ENCODE results near the gene COL25A1.
"Not testable (repeated sequence)": the region's sequence is repeated elsewhere in the genome, so short reads cannot be mapped to it uniquely, and the experiment has no call there.

The COL25A1 gene

DNA sequence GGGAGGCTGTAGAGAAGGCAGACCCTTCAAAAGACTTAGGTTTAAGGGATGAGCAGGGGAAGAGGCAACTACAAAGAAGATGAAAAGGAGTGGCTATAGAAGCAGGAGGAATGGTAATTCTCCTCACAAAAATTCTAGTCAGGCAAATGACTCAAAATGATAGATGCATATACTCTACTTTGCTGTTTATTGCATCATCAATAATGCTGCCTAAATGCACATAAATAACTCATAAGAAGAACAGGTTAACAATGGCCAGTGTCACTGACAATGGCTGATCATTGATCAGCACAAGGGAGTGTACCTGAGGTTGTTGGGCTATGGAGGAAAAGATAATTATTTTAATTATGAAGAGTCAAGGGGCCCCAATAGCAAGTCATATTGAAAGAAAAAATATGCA is 354.9 kb downstream of the COL25A1 start:
- FAIRE-seq = no peak

DNA sequence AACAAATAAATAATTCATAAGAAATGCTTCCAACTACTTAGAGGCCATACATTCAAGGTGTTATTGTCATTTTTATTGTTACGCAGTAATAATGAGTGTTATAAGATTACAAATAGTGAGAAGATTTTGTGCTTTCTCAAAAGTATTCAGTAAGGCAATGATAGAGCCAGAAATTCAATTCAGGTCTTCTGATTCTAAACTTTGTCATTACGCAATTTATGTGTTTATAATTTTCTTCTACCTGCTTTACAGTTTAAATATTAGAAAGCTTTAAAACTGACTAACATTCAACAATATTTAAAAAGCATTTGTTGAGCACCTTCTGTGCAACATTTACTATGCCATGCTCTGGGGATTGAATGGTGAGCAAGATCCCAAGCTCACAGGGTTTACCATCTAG is 356.2 kb downstream of the COL25A1 start:
- no peak for FAIRE-seq

DNA sequence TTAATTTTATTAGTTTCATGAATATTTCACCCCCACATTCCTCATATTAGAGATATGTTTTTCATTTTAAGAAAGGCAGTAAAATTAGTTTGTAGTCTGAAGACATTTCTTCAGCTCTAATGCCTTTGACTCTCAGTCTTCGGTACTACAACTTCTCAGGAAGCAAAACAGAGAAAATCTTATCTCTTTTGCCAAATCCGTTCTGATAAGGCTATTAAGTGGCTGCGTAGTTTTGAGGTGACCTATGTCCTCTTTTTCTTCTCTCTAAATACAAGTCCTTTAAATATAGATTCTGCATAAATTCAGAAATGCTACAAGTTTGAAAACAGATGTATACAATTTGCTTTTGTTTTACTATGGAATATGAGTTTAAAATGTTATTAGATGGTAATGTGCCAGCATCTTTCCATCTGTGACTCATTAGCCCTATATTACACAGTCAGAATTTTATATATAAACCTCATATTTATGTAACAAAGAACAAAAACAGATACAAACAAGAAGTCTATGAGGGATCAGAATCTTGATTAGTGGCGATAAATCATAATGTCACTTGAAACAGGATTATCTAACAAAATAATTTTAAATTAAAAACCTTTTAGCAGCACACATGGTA is 358.4 kb downstream of the COL25A1 start:
- peak; percentile 61 for FAIRE-seq

DNA sequence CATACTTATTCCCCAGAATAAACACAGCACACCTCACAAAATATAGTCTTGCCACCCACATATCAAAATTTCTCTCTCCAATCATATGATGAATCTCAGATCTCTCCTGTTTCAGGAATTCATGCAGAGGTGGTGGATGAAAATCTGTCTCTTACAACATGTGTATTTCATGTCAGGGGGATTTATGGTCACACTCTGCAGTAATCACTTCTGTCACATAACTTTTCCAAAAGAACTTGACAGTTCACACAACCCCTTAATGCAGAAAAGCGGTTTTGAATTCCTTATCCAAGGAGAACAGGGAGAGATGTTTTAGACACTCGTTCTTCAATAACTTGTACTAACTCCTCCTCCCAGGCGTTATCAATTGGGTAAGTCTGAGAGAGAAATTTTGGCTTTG is 359.1 kb downstream of the COL25A1 start:
- FAIRE-seq = no peak

DNA sequence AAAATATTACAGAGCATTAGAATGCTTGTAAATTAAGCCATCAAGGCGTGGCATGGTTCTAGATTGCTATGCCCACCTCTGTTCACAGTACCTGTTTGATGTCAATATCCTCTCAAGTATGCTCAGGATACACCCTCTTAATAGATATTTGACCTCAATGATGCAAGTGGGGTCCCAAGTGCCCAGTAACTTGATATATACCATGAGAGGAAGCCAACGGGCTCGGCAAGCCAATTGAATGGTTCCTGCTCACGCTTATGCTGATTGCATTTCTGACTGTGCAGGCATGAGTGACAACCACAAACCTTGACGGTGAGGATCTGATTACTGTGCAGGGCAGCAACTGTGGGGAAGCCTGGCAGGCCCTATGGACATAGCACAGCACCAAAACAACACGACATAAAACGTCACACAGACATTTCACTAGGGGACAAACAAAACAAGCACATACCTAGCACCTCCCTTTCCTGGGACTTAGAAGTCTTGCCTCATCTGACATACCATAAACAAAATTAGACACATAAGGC is 360.5 kb downstream of the COL25A1 start:
- FAIRE-seq = no peak

DNA sequence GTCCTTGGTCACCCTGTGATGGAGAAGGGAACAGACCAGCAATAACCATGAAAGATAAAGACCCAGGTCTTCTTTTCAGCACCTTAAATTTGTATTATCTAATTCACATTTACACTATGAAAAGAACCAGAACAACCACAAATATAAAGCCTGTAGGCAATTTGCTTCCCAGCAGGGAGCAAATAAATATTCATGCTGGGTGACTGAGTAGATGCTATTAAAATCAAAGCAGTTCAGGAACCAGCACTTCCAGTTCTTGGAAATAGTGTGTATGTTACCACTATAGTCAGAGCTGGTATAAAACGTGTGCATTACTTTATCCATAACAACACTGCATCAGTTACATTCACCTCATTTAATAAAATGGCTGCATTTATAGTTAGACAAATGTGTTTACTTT is 361.8 kb downstream of the COL25A1 start:
- no peak for FAIRE-seq

DNA sequence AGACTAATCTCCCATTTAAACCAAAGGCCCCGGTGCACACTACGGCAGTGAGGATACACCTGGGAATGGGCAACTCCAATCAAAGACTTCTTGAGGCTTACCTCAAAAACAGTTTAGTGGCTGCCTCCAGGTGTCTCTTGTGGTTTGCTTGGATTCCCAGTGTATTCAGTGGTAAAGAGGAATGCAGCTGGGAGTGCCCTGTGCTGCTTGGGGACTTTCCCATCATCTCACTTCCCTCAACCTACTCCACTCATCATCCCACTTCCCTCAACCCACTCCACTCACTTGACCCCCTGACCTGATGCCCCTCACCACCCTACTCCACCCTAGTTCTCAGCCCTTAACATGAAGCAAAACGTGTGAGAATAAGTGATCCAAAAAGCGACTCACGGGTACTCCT is 362.3 kb downstream of the COL25A1 start:
- no peak for FAIRE-seq

DNA sequence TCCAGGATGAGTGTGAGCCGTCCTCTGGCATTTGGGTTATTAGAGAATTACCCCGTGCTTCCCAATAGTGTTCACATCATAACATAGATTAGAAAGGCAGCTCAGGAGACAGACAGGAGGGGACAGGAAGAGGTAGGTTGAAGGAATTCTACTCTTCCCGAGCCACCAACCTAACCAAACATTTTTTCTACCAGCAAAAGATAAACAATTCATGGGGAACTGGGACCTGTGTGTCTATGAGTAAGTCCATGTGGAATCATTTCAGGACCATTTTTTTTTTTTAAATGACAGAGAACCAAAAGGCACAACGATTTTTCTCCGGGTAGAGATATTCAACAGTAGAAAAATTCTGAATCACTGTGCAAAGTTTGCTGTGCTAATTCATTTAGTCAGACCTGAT is 365.4 kb downstream of the COL25A1 start:
- no peak for FAIRE-seq

DNA sequence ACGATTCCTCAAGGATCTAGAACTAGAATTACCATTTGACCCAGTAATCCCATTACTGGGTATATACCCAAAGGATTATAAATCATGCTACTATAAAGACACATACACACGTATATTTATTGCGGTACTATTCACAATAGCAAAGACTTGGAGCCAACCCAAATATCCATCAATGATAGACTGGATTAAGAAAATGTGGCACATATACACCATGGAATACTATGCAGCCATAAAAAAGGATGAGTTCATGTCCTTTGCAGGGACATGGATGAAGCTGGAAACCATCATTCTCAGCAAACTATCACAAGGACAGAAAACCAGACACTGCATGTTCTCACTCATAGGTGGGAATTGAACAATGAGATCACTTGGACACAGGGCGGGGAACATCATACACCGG is 368.5 kb downstream of the COL25A1 start:
- not testable (repeated sequence) for FAIRE-seq

DNA sequence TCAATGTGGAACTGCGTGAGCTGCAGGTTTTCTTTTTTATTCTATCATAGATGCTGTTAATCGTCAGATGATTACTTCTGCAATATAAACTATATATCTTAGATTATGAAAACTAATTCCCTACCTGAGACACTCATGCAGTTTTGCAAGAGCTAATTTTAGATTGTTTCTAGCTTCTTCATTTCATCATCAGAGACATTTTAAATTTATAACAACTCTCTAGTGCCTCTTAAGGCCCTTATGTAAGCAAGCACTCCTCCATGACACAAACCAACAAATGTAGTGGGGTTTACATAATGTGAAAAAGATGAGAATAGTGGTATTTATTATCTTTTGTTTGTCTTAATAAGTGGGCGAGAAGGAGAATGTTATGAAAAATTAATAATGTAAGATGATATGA is 369.4 kb downstream of the COL25A1 start:
- FAIRE-seq = no peak

DNA sequence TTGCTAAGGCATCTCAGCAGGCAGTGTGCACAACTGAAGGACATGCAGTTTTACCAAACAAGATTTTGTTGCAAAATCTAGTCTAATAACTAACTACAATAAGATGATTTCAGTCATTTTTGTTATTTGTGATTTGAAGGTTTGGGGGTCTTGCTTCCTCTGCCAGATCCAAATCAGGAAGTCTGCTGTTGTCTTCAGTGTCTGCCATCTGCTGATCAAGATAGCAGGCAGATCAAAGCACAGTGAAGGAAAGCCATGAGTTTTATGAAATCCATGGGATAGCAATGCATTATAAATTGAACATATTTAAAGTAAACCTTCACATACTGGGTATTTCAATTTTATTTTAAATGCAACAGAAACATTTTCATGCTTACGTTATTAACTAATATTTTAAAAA is 370.5 kb downstream of the COL25A1 start:
- no peak for FAIRE-seq

DNA sequence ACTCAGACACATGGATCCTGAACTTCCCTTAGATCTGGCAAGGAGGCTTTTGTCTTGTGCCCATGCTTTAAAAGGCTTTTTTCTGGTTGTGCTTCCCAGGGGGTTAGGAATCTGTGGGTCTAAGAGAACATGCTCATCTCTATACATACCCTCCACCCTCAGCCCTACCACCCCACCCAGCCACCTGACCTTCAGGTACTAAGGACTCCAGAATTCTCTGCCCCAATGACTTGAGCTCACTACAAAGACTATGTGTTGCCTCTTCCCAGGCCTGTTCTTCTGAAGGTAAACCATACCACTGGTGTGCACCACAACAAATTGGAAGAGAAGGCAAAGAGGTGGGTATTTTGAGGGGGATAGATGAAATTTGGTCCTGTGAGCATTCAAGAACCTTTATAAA is 372.3 kb downstream of the COL25A1 start:
- FAIRE-seq = no peak

DNA sequence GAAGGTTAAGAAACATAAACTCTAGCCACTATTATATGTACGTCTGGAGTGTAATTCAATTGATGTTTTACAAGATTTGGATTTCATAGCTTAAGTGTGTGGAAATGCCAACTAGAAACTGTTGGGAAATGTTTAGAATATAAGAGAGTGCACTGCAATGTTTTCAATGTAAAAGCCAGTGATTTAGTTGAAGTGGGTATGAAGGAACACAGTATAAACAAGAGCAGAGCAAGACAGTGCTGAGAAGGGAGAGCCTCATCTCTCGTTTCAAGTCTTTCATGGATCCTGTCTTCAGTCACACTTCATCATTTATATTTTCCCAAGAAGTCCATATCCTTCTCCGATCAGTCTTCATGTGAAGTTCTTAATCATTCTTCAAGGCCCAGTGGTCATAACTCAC is 375.7 kb downstream of the COL25A1 start:
- no peak for FAIRE-seq

DNA sequence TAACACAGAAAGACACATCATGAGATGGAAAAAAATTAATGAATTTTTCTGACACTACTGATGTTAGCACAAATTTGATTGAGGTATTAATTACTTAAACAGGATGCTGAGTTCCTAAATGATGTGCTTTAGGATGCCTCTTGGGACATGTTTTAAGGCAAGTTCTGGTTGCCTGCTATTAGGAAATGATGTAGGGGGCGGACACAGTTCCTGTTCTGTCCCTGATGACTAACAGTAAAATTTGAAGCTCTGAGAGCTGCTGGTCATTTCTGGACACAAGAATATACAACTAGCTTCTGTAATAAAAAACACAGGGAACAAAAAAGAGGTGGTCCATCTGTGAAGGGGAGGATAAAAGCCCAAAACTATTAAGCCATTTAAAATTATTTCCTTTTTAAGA is 376.4 kb downstream of the COL25A1 start:
- no peak for FAIRE-seq

DNA sequence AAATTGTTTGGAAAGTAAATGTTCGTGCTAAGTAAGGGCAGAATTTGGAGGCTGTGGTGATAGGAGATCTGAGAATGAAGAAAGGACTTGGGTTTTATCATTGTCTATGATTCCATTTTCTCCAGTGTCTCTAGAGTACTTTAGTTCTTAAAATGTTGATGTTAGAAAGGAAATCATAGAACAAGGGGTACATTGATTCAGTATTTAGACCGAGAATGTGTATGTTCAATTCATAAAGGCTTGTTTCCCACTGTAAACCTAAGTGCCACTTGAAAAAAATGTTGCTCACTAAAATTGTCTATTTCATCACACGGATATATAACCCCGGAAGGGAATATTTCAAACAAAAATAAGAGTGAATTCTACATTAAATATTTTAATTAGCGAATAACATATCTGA is 380.3 kb downstream of the COL25A1 start:
- no peak for FAIRE-seq

DNA sequence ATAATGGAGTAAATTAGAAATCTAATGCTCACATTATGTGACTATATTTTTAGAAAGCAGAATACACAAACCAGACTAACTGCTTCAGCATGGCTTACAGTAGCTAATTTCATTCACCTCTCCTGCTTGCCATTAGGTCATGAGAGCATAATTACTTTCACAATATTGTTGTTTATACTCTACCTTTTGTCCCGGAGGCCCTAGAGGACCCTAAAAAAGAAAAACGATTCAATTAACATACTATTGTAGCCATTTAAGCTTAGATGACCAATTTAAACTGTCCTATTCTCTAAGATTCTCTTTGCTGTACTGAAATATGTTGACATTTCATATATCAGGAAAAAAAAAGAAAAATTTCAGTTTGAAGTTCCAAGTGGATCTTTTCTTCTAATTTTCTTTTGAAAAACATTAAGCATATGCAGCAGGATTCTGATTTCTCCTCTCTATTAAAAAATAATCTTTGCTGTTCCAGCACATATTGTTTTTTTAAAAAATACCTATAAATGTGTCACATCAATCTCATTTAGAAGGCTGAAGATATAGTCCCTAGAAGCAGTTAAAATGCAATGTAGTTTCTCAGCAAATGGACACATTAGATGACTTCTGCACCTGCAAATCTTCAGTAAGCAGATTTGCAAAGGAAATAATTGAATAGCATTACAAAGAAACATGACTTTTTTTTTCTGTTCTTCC is 381.9 kb downstream of the COL25A1 start:
- FAIRE-seq = no peak

DNA sequence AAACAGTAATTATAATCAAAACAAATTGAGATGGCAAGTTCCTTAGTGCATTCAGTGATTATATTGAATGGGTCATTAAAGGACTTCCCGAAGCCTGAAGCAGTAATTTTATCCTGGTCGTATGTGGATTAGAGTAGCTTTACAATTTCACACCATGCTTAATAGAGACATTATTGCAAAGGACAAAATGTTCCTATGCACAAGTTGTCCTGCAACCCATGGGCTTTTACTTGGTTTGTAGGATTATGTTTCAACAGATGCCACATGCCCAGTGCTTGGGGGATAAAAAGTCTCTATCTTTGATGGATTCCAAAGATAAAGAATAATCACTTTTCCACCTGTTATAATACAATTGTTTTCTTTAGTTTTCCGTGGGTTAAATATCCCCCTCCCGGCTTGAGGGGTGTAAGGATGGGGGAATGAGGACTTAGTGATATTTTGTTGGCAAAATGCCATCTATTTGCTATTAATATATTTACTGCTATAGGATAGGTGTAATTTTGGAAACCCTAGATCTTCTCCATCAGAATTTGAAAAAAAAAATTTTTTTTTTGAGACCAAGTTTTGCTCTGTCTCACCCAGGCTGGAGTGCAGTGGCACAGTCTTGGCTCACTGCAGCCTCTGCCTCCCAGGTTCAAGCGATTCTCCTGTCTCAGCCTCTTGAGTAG is 383.1 kb downstream of the COL25A1 start:
- FAIRE-seq = no peak

DNA sequence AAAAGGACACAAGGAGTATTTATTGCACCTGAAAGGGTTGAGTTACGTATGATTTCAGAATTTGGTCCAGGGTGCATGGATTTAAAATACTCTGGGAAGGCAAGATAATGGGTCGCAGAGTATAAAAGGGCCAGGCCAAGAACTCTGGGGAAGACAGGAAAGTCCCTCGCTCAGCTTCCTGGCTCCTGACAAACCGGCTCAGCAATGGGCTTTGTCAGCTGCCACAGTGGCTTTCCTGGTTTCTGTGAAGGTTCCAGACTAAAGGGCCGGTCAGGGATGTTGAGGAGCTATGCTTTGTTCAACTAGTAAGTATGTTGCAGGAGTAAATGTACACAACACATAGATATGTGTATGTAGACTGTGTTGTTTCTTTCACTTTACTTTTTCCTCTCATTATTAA is 385.2 kb downstream of the COL25A1 start:
- FAIRE-seq = no peak

DNA sequence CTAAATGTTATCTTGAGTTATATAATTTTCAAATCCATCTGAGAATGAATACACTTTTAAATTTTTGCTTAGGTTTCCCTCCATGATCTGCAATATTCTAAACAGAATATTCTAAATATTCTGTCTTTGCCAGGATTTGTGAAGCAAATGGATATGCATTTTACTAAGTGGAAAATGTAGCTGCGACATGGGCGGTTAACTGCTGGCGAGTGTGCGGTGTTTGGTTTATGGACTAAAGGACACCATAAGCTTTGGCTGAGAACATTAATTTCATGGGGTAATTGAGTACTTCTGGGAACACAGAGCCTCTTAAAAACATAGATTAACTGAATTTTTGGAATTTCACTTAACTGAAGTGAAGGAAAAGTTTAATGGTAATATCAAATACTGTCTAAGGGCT is 385.8 kb downstream of the COL25A1 start:
- FAIRE-seq = no peak

DNA sequence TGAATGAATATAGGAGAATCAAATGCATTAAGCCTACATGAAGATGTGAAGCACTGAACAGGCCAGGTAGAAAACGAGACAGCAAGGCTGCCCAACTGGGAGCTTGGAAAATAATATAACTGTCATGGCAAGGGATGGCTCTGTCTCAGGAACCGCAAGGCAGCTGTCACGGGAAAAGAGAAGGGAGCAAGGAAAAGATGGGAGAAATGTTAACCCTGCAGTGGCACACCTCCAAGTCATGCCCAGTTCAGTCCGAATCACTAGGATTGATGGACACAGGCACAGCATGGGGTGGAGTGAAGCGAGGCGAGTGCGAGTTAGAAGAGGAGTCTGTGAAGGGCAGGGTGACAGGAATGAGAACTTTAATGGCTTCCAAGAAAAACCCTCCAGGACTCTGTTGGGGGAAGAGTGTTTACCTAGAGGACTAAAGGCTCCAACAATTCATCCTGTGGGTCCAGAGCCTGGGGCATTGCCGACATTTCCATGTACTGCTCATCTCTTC is 395.5 kb downstream of the COL25A1 start:
- no peak for FAIRE-seq

DNA sequence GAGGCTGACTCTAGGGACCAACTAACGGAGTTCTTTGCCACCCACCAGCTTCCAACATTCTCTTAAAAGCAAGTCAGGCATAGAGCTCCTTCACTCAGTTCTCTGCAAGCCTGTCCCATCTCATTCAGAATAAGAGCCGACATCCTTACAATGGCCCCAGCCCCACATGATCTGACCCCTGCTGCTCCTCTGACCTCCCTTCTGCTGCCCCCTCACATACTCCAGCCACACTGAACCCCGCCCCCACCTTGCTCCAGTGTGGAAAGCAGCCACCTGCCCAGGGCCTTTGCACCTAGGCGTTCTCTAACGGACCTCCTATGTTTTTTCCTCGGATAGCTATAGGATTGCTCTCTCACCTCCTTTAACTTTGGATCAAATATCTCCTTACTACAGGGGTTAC is 396.5 kb downstream of the COL25A1 start:
- FAIRE-seq = no peak

DNA sequence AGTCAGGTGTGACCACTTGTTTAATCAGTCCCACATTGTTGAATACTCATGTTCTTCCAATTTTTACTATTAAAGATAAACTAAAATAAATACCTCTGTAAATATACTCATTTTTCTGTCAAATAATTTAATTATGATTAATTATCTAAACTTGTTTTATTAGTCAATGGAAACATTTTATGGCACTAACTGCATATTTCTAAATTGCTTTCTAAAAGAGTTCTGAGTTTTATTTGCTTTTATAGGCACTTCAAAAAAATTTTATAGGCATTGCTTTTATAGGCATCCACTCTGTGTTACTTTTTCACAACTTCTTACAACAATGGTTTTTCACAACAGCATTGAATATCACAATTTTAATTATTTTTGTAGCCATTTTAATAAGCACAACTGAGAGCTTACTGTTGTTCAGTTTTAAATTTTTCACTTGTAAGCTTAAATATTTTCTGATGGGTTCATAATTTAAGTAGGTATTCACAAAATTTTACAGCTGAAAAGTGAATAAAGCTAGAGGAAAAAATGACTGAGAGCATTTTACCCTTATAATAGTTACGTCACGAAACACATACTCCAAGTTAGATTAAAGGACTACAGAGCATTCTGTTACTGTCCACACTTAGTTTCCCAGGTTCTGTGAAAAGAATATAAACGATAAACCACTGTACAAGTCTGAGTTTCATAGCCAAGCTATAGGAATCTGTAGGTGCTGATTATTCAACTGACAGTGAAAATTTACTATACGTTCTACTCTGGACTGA is 398.8 kb downstream of the COL25A1 start:
- FAIRE-seq = peak; percentile 82

DNA sequence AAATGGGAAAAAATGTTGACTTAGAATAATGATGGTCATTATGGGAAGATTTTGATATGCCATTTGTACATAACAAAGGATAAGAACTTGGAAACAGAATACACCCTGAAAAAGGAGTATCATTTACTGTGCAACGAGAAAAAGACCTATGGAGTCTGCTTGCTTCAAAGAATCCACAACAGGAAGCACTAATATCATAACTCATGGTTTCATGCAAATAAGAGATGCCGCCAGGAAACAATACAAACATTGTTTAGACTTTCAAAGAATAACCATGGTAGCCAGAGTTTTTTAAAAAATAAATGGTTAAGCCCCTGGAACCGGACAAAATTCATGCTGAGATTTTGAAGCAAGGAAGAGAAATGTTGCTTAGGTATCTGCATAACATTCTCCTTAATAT is 399.7 kb downstream of the COL25A1 start:
- no peak for FAIRE-seq
